Glomerular visceral epithelial cell (primary cell): ENCODE measurements around the gene VWA3B.
A peak's percentile ranks its signal among the peaks of the same experiment; 100 is the strongest.
"Not testable (repeated sequence)": the region's sequence is repeated elsewhere in the genome, so short reads cannot be mapped to it uniquely, and the experiment has no call there.

Experiments
- DNase-seq: peaks from one replicate; pipeline ENCODE4 v3.0.0-alpha.2; 2016; ENCODE audit errors: extremely low spot score

The VWA3B gene

DNA sequence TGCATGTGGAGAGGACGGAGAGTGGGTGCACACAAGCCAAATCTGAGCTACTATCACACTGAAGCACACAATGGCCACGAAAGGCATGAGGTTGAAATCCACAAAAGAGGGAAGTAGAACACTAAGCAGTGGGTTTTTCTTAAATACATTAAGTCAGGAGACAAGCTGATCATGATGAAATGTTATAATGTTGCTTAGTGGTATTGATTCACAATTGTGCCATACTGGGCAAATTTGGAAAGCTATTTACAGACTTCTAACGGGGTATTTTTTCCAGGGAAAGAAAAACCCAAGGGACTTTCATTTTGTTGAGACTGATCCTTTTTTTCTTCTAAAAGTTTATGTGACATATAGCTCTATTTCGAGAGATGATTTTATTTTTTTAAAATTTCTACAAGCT lies 158.5 kb downstream of the VWA3B start:
- no peak for DNase-seq

DNA sequence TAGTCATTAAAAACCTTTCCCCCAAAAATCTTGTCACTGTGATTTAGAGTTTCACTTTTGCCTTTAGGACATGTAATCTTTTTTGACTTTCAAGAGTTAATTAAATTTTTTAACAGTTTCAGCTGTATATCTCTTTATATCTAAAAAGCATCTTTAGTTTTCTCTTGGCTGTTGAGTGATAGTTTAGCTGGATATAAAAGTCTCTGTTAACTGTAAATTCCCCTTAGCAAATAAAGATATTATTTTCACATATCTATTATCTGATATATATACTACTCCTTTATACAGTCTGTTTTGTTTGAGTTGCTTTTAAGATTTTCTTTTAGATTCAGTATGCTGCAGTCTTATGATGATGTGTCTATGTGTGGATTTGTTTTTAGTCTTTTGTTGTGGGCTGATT lies 160.4 kb downstream of the VWA3B start:
- DNase-seq, result no peak

DNA sequence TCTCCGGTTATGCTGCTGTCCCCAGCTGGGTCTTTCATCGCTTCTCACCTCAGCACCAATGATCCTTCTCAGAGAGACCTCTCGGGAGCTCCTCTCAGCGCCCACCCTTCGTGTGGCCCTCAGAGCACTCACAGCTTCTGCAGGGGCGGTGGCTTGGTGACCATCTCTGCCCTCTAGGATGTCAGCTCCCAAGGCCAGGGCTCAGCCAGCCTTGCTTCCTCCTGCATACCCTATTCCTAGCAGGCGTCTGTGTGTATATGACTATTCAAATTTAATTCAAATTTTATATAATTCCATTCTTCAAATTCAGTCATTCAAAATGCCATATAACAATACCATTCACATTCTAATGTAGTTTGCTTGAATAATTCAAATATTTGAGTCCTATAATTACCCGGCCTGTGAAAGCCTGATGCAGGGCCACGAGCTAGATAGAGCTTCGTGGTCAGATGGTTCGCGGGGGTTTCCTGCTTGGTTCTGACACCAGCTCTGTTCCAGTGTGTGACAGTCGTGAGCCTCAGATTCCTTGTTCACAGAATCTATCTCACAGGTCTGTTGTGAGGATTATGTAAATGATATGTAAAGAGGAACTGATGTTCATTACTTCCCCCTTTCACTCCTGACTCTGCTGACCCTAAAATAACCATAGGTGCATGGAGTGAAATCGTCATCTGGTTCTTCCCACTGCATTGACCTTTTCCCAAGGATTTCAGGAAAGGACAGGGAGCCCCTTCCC lies 165.2 kb downstream of the VWA3B start:
- DNase-seq, result no peak

DNA sequence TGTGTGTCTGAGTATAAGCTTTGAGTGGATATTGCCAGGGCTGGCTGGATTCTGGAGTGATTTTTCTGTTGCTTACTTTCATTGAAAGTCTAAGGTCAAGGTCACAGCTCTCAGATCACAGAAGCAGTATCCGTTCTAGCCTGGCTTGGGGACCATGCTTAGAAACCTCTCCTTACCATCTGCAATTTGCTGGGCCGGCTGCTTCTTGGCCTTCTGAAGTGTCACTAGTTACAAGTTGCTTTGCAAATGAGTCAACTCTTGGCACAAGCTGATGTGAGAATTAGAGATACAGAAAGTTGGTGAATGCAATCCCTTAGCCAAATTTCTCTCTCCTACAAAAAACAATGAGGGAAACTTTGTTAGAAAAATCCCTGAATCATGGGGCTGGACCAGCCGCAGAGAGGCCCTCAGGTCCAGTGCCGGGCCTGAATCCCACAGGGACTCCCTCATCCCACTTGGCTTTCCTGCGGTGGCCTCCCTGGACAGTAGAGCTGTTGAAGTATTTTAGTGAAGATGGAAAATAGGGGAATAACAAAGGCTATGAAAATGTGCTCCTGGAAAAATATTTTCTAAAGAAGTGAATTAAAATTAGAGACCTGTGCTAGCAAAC lies 166.6 kb downstream of the VWA3B start:
- DNase-seq, result no peak

DNA sequence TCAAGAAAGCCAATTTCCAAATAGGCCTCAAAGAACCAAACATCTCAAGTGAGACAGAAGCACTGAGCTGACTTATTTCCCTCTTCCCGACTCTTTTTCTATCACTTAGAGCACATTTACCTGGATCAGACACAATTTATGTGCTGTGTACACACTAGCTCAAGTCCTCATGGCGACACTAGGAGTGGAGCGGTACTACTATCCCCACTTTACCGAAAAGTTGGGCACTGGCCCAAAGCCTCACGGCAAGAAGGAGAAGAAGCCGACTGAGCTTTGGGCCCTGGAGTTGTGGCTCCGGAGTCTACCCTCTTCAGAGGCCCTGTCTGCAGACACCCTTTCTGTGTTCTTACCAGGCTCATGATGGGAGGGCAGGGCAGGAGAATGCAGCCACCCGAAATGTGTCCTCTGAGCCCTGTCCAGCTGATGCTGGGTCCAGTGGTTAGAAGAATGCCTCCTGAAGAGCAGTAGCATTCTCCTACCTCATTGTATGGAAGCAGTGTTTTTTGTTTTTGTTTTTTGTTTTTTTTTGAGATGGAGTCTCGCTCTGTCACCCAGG lies 167.6 kb downstream of the VWA3B start:
- no peak for DNase-seq

DNA sequence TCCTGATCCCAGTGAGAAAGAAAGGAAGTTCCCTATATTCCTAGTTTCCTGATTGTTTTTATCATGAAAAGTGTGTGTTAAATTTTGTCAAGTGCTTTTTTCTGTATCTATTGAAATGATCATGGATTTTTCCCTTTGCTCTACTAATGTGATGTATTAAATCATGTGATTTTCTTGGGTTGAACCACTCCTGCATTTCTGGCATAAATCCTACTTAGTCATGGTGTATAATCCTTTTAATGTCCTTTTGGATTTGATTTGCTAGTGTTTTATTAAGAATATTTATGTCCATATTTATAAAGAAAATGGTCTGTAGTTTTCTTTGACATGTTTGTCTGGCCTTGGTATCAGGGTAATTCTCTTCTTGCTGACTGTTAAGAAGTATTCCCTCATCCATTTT lies 171.9 kb downstream of the VWA3B start:
- DNase-seq, result no peak

DNA sequence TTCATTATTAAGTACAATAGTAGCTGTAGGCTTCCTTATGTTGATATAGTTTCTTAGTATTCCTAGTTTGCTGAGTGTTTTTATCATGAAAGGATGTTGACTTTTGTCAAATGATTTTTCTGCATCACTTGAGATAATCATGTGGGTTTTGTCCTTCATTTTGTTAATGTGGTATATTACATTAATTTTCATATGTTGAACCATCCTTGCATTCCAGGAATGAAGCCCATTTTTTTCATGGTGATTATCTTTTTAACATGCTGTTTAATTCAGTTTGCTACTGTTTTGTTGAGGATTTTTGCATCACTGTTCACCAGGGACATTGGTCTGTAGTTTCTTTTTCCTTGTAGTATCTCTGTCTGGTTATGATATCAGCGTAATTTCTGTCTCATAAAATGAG lies 176.4 kb downstream of the VWA3B start:
- no peak for DNase-seq

DNA sequence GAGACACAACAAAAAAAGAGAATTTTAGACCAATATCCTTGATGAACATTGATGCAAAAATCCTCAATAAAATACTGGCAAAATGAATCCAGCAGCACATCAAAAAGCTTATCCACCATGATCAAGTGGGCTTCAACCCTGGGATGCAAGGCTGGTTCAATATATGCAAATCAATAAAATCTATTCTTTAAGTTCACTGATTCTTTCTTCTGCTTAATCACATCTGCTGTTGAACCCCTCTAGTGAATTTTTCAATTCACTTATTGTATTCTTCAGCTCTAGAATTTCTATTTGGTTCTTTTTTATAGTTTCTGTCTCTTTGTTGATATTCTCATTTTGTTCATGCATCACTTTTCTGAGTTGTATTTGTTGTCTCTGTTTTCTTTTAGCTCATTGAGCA lies 181.3 kb downstream of the VWA3B start:
- not testable (repeated sequence) for DNase-seq

DNA sequence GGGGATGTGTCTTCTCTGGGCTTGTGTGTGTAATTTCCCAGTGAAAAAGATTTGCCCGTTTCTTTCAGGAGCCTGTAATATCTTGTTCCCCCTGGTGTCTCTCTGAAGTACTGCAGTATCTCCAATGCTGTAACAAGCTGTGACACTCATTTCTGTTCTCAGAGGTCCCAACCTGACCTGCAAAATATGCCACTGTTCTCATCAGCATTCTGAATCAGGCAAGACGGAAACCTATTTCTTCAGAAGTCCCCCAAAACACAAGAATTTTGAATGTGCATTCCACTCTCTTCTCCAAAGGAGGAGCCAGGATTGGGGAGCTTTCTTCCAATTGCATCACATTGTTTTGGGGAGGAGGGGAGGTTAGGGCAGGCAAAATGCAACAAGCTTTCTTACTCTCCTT lies 182.3 kb downstream of the VWA3B start:
- peak; percentile 49 for DNase-seq

DNA sequence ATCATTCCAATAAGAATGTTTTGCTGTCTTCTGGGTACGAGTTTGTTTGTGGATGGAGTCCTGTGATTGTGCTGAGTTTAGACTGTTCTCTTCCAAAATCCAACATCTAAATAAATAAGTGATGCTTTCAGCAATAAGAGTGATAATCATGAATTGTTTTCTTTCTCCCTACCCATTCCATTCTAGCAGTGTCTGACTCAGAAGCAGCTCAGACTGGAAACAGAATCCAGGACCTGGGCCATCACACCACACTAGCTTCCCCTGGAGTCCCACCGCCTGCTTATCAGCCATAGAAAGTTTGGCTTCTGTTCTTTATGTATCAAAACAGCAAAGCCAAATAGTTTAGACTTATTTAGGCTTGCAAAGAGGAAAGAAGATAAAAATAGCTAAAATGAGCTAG lies 182.9 kb downstream of the VWA3B start:
- DNase-seq, result no peak

DNA sequence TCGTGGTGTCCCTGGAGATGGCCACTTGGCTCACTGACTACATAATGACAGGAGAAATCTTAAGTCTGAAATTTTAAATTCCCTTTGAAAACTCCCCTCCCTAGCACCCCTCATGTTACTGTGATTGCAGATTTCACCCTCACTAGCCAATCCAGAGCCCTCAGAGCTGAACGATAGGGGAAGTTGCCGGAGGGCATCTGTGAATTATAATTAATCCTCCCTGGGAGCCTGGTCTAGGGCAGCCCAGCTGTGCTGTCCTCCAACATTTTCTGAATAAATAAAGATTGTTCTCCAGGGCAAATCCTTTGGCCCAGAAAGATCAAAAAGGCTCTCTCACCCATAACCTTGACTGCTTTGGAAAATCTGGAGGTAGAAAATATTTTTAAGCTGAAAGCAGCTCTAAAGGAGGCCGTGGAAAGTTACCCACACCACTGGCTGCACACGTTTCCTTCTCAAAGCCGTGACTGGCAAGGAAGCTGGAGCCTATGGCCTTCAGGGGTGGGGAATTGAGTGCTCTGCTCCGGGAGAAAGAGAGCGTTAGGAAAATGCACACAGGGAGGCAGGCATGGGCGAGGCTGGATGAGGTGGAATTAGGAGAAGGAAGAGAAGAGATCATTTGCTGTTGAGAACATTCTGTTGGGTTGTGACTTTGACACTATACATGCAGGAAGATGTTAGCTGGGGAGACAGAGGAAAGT lies 190.3 kb downstream of the VWA3B start:
- no peak for DNase-seq

DNA sequence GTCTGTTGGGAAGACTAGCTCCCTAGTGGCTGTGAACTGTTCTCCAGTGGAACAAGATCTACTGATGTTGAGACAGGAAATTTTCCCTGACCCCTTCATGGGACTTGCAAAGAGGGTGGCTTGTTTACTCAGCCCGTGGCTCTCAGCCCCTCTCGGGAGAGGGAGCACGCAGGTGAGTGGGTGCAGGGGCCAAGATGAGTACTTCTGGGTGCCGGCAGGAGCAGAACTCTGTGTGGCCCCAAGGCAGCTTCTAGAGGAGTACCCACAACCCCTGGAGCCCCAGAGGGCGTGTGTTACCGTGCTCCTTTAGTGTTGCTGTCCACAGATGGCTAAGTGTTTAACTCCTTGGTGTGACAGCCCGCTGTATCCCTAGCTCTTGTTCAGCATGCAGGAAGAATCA lies 191.1 kb downstream of the VWA3B start:
- no peak for DNase-seq

DNA sequence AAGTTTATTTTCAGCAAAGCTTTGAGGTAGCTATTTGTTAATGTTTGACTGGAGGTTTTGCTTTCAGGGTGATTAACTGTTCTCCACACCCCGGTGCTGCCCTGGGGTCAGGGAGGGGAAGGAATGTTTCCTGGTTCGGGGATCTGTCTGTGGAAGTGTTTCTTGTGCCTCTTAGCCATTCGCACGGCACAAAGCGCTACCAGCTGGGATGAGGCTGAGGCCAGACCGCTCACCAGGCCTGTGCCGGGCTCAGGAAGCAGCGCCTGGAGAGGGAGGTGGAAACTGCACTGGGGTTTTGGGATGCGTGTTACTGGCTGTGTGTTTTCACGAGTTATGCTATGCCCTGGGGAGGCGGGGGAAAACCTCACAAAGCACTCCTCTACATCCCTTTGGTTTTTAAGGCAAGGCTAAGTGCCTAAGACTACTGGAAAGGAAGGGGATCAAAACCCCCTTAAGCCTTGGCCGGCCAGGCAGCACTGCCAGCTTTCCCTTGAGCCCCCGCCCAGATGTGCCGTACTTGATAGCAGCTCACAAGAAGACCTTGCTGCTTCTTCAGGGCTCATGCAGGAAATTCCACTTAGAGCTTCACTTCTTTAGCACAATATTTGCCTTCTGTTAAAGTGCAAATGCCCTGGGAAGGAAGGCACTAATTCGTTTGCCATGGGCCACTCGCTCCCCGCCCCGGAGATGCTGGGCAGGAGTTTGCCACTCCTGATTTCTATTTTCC lies 193.6 kb downstream of the VWA3B start:
- DNase-seq, result peak; percentile 82

DNA sequence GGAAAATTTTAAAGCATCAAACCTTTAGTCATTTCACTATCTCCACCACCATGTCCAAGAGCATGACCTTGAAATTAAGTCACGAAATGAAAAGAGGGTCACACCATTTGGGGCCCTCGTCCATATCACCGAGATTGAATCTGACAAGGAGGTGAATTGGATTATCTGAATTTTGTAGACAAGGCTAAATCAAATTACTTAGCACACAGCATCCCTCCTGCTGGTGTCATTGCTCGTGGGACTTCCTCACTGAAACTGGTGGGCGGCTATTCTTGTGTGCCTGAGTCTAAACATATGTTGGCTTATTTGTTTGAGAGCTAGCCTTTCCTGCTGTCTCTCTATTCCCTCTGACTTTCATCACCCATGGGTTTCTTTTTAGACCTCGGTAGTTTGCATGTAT lies 194.6 kb downstream of the VWA3B start:
- no peak for DNase-seq

DNA sequence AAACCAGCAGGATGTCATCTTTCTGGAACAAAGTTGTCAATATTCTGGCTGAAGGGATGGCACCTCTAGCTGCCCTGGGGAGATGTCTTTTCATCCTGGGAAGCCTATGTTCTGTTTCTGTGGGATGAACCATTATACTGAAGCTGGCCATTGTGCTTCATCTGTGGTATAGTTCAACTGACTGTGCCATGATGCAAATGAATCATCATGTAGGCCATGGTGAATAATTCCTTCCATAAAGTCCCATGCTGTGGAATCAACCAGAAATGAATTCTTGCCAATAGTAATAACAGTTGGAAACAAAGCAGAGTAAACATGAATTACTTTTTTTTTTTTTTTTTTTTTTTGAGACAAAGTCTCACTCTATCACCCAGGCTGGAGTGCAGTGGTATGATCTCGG lies 195.1 kb downstream of the VWA3B start:
- DNase-seq, result no peak

DNA sequence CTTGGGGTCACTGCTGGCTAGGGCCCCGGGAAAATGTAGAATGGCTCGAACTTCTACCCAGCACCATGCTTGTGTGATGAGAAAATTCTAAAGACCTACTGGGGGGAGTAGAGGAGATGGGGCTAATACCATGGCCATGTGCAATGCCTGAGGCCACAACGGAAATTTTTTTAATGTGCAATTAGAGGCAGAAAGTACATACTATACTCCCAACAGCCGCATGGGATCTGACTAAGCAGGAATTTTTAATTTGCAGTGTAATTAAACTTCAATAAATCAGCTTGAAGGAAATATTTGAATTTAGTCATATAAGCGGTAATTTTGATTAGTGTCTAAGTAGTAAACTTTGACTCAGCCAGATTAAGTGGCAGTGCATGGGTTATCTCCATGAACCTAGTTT lies 206.1 kb downstream of the VWA3B start:
- no peak for DNase-seq

DNA sequence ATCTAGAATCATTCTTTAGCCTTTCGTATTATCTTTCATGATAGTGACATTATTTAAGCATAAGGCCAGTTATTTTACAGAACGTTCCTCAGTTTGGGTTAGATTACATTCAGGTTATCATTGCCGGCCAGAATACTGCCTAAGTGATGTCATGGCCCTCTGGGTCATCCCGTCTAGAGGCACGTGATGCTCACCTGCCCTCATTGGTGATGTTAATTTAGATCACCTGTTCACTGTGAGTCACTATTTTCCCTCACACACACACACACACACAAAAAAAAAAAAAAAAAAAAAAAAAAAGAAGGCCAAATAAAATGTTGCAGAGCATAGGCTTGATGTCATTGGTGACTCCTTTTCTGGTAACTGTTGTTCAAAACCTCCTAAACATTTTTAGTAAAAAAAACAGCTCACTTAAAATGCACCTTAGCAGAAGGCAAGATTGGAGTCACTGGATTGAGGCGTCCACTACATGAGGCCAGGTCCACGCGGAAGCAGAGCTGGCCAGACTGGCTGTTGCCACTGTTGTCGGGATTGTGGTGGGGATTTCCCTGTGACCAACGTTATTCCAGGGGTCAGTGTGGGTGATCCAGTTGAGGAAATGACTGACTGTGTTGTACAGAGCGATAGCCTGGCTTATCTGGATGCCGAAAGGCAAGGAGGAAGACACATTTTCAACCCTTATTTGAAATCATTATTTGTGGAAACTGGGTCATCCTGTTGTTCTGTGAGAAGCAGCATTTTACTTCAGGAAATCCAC lies 207.1 kb downstream of the VWA3B start:
- no peak for DNase-seq

DNA sequence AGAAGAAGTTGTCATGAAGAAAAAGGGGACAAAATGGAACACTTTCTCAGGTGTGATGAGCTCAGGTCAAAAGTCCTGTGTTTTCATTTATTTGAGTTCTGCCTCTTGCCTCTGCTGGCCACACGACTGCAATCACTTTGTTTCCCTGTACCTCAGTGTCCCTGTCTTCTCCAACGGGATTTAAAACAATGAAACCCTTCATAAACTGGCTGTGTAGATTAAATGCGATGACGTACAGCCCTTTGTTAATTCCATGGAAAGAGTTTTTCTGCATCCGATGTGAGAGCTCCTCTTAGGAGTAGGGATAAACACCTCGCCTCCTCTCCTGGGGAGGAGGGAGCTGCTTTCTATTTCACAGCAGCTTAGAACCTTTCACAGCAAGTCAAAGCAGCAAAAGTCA lies 207.7 kb downstream of the VWA3B start:
- DNase-seq, result no peak

DNA sequence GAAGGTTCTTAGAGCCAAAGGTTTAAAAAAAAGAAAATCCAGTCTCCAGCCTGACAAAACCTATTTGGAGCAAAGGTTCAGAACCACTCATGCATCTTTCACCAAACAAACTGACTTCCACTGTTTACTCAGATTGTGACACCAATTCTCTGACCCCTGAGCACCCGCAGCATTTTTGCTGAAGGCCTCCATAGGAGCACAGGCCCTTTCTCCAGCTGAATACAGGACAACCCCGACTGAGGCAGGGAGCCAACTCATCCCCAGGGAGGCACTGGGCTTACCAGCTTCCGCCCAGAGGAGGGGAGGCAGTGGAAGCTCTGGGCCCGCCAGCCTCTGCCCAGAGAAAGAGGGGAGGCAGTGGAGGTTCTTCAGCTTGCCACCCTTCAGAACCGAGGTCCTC lies 208.3 kb downstream of the VWA3B start:
- DNase-seq, result no peak

DNA sequence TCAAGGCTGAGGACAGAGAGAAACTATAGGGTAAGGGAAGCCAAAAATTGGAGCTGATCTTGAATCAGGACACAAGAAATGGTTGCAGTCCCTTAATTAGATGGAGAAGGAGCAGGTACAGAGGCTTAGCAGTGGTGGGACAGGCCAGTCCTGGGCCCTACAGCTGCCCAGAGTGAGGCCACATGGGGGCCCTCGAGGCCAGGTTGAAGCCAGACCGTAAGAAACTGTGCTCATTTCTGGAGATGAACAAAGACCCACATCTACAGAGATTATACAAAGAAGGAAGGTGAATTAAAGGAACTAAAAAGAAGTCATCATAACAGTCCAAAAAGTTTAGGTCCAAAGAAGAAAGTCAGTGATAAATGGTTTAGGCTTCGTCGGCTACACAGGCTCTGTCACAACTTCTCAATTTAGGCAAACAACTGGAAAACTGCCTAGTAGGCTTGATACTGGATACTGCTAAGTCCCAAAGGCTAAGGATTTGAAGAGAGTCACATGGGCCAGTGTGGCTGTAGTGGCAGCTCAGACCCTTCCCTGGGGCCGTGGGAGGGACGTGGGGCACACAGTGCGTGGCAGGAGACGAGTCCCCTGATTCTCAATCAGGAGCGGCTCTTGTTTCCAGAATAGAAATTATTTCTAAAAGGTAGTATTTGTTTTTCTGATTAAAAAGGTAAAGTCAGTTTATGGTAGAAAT lies 208.9 kb downstream of the VWA3B start:
- no peak for DNase-seq

DNA sequence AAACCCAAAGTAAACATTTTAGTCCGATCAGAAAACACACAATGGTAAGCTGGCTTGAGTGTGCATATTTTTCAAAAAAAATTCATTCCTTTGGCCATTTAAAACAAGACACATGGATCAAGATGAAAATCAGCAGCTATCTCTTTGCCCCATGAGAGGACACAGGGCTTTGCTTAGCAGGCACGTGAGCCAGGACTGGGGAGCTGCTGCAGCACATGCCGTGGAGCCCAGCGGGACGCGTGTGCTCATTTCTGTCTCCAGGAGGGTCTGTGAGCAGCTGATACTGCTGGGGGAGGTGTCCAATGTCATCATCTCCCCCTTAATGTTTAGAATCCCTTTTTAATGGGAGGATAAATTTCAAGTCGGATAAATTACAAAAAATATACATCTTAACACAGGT lies 209.5 kb downstream of the VWA3B start:
- DNase-seq, result no peak
